Measurements from ENCODE around the gene C16orf46.
"Not testable (repeated sequence)": the region's sequence is repeated elsewhere in the genome, so short reads cannot be mapped to it uniquely, and the experiment has no call there.

C16orf46 gene

GRCh38 chr16:81077076-81077940 lies at the start of gene C16orf46:
Gene C16orf46, minus strand, starts transcription at chr16:81077238. Its CDS starts 13,283 bp downstream, at chr16:81063955.
- peak; percentile 83 for DNase-seq

GRCh38 chr16:81123092-81123852 lies 46.2 kb upstream of the C16orf46 start:
- no peak for DNase-seq

- DNase-seq = no peak
These were observed 44.5 kb upstream of the C16orf46 start for GRCh38 chr16:81121474-81121990.

- no peak for DNase-seq
These were observed 40.4 kb upstream of the C16orf46 start for GRCh38 chr16:81117436-81117835.

GRCh38 chr16:81116285-81116684 lies 39.2 kb upstream of the C16orf46 start:
- DNase-seq = no peak

GRCh38 chr16:81112453-81112852 lies 35.4 kb upstream of the C16orf46 start:
- no peak for DNase-seq

- not testable (repeated sequence) for DNase-seq
These were observed 32.2 kb upstream of the C16orf46 start for GRCh38 chr16:81109274-81109673.

- no peak for DNase-seq
These were observed 30.5 kb upstream of the C16orf46 start for GRCh38 chr16:81107511-81107910.

- no peak for DNase-seq
These were observed 29.9 kb upstream of the C16orf46 start for GRCh38 chr16:81106826-81107503.

- no peak for DNase-seq
These were observed 28.9 kb upstream of the C16orf46 start for GRCh38 chr16:81105946-81106345.

GRCh38 chr16:81101702-81102101 lies 24.7 kb upstream of the C16orf46 start:
- DNase-seq = no peak

- DNase-seq = no peak
These were observed 22.9 kb upstream of the C16orf46 start for GRCh38 chr16:81099958-81100357.

- DNase-seq = no peak
These were observed 20.2 kb upstream of the C16orf46 start for GRCh38 chr16:81097230-81097629.

- DNase-seq = no peak
These were observed 19.7 kb upstream of the C16orf46 start for GRCh38 chr16:81096715-81097208.

GRCh38 chr16:81095953-81096714 lies 19.1 kb upstream of the C16orf46 start, which contains the start of gene GCSH:
Gene GCSH, minus strand, starts transcription at chr16:81096395. Its CDS starts 117 bp downstream, at chr16:81096278.
- peak; percentile 93 for DNase-seq

GRCh38 chr16:81095653-81095952 lies 18.6 kb upstream of the C16orf46 start:
- no peak for DNase-seq

GRCh38 chr16:81094771-81095251 lies 17.8 kb upstream of the C16orf46 start:
- no peak for DNase-seq

GRCh38 chr16:81088836-81089235 lies 11.8 kb upstream of the C16orf46 start:
- no peak for DNase-seq

GRCh38 chr16:81081014-81081413 lies 4.0 kb upstream of the C16orf46 start:
- DNase-seq = no peak

GRCh38 chr16:81080233-81080632 lies 3.2 kb upstream of the C16orf46 start:
- no peak for DNase-seq

- peak; percentile 77 for DNase-seq
These were observed 417 bp downstream of the C16orf46 start for GRCh38 chr16:81076566-81077075.

Measured in KG1 (cell line).